GM12872 (cell line): ENCODE measurements around the gene S100A6.

ENCODE experiments used
- TF ChIP-seq, protein P1 (sequence below): IDR thresholded peaks from 3 replicates; pipeline ENCODE4 v1.5.1; 2011; ENCODE audit warnings: low read depth, mild to moderate bottlenecking, low read length, moderate library complexity; ENCODE audit not compliant: insufficient read depth

The S100A6 gene

DNA sequence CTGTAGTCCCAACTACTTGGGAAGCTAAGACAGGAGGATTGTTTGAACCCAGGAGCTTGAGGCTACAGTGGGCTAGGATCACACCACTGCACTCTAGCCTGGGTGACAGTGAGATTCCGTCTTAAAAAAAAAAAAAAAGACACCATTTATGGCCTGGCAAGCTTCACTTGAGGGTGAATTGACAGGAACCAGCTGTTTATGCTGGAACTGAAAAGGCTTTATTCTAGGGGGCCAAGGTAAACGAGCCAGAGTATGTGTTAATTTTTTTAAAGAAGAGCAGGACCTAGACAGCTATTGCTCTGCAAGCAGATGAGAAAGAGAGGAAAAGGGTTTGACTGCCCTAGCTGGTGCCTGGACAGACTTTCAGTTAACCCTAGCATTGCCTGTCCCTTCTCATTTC, 37.0 kb downstream of the S100A6 start:
- TF ChIP-seq, protein P1, sequence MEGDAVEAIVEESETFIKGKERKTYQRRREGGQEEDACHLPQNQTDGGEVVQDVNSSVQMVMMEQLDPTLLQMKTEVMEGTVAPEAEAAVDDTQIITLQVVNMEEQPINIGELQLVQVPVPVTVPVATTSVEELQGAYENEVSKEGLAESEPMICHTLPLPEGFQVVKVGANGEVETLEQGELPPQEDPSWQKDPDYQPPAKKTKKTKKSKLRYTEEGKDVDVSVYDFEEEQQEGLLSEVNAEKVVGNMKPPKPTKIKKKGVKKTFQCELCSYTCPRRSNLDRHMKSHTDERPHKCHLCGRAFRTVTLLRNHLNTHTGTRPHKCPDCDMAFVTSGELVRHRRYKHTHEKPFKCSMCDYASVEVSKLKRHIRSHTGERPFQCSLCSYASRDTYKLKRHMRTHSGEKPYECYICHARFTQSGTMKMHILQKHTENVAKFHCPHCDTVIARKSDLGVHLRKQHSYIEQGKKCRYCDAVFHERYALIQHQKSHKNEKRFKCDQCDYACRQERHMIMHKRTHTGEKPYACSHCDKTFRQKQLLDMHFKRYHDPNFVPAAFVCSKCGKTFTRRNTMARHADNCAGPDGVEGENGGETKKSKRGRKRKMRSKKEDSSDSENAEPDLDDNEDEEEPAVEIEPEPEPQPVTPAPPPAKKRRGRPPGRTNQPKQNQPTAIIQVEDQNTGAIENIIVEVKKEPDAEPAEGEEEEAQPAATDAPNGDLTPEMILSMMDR: no peak

DNA sequence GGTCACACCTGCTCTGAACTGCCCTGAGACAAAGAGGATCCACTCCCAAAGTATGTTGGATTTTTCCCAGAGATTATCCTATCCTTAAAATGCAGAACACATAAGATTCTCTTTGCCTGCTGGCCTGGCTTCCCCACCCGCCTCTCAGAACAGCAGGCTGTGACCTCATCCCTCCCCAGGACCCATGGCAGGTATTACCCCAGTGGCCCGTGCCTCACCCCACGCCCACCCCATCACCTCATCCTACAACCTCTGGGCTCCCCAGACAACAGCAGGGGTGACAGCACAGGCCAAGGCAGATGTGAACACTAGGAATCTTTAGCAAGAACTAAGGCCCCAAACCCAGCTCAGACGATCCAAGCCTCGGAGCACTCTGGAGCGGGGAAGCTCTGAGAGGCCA, 40.3 kb downstream of the S100A6 start:
- TF ChIP-seq, protein P1: no peak

DNA sequence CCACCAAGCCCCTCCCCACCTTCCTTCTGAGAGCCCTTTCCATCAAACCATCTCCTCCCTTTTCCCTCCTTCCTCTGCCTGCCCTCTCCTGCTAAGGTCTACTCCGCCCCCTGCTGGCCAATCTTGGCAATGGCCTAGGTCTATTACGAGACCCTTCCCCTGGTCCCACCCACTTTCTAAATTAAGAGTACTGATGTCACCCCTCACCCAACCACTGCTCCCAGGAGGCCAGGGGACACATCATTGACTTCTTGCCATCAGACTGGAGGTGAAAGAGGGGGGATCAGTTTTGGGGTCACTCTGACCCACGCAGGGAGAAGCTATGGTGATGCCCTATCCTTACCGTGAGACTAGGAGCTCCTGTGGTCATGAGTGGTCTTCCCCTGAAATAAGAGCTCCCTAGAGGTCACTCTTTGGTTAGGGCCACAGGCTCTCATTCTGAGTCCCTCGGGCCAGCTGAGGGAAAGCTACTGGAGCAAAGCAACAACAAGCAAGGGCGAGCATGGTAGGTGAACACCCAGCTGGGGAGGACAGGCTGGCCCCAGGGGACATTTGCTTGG, 40.7 kb downstream of the S100A6 start:
- TF ChIP-seq, protein P1: peak; percentile 90

DNA sequence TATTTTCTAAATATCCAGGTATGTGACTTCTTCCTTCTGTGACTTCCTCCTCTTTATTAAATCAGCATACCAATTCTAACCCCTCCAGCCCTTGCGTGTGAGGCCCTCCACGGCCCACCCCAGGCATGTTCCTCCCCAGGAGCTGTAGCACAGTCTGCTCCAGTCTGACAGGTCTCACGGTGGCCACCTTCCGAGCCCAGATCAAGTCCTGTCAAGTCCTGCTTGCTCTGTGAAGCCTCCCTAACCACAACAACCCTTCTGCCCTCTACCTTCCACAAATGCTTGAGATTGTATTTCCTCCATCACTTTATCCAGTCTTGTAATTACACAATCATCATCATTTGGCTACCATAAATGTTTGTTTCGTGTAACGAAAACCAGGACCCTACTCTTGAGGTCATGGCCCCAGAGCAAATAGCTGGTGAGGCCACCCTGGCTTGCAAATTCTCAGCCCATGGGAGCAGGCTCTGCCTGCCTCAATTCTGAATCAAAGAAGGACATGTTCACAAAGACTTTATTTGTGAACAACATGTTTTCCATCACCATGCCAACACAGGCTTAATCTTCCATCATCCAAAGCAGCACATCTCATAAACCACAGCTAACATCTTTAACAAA, 42.3 kb downstream of the S100A6 start:
- TF ChIP-seq, protein P1: no peak

DNA sequence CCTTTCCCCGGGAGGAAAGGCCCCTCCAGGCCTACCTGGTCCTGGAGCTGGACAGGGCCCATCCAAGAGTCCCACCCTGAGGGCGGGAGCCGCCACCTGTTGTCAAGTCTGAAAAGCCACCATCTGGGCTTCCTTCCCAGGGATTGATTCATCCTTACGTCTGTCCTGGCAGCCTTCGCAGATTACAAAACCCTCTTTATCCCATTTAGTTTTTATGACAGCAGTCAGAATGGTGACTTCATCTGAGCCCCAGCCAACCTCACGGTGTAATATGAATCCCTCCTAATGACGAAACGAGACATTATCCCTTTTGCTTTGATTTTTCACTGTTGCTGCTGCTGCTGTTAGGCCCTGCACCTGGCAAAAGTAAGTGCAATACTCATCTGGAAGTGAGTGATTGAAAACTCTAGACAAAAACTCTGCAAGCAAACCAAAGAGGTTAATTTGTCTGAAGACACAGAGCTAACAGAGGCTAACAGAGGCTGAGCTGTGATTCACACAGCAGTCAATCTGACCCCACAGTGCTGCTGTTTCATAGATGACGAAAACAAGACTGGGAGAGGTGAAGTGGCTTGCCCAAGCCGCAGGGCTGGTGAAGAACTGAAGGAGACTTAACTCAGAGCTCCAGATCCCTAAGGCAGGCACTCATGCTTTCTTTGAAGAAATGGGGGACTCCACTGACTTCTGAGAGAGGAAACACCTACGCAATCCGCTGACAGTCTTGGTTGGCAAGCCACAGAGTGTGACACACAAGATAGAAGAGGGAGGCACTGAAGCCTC, 45.3 kb downstream of the S100A6 start:
- TF ChIP-seq, protein P1: no peak

DNA sequence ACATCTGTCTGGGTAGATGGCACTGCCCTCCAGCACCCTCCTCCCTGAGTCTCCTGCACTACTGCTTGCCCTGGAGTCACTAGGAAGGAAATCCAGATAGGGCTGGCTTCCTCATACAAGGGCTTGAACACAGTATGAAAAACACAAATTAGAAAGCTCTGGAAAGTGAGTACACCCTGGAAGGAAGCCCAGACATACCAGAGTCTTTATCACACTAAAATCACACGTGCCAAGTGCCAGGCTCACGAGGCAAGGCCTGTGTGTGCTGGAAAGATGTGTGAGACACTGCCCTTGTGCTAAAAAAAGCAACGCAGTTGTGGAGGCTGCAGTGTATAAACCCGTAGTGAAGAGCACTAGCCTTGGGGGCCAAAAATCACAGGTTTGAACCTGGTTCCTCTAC, 47.1 kb downstream of the S100A6 start:
- TF ChIP-seq, protein P1: no peak

DNA sequence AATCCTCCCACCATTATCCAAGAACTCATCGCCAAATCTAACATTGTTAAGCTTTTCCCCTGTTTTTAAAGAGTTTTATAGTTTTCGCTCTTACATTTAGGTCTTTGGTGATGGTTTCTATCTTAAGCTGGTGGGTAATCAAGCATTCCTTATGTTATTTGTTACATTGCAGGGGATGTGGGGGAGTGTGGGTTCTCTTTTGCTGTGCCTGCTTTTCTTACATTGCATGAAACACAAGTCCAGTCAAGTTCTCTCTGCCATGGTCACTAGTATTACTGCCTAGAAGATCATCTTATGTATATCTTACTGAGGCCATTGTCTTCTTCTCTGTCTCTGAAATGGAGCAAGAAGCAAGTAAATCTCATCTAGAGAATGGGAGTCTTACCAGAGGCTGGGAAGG, 48.1 kb downstream of the S100A6 start:
- TF ChIP-seq, protein P1: no peak
